HG03432 (cell line): Measurements from ENCODE around the gene GBP3.
"Not testable (repeated sequence)": the region's sequence is repeated elsewhere in the genome, so short reads cannot be mapped to it uniquely, and the experiment has no call there.

Experiments
- ATAC-seq: cut with Tn5 transposase; IDR thresholded peaks from one replicate; pipeline ENCODE4 v1.9.1; 2021; ENCODE audit warnings: mild to moderate bottlenecking, moderate library complexity; ENCODE audit not compliant: unreplicated experiment

The GBP3 gene

GRCh38 chr1:89041119-89041641 lies 18.5 kb upstream of the GBP3 start:
- ATAC-seq, result peak; percentile 97

GRCh38 chr1:89040315-89040626 lies 17.6 kb upstream of the GBP3 start:
- ATAC-seq, result no peak

DNA sequence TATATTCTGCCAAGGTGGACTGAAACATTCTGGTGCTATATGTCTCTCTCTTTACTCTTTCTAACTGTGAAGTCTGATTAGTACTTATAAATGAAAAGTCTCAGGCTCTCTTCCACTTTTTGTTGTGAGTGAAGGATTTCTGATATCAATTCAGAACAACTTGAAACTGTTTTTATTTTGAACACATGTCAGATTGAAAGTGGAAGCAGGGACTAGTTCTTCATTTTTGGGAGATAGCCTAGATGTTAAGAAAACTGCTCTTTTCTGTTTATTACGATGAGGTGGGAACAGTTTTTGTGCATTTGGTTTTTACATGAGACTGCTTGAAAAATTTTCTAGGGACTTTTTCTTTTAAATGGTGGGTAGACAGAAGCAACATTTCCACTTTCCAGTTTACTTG lies 14.5 kb upstream of the GBP3 start:
- ATAC-seq, result no peak

DNA sequence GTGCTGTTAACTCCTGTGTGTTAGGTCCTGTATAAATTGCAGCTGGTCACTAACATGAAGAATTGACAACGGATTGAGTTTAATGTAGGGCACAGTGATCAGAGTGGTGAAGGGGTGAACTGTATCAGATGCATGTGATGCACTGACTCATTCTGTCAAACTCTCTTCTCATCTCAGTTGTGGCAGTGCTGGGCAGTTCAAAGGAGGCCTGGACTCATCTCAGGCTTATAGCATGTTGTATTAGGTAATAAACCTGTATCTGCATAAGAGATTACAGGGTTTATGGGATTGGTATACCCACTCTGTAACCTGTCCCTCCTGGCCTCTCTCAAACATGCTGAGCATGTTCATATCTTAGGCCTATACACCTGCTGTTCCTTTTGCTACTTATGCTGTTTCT lies 12.4 kb upstream of the GBP3 start:
- no peak for ATAC-seq

- not testable (repeated sequence) for ATAC-seq
These were observed 11.3 kb upstream of the GBP3 start for GRCh38 chr1:89034004-89034403.

DNA sequence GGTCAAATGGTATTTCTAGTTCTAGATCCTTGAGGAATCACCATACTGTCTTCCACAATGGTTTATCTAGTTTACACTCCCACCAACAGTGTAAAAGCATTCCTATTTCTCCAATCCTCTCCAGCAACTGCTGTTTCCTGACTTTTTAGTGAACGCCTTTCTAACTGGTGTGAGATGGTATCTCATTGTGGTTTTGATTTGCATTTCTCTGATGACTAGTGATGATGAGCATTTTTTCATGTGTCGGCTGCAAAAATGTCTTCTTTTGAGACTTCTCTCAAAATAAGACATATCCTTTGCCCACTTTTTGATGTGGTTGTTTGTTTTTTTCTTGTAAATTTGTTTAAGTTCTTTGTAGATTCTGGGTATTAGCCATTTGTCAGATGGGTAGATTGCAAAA lies 6.4 kb upstream of the GBP3 start:
- ATAC-seq, result not testable (repeated sequence)

DNA sequence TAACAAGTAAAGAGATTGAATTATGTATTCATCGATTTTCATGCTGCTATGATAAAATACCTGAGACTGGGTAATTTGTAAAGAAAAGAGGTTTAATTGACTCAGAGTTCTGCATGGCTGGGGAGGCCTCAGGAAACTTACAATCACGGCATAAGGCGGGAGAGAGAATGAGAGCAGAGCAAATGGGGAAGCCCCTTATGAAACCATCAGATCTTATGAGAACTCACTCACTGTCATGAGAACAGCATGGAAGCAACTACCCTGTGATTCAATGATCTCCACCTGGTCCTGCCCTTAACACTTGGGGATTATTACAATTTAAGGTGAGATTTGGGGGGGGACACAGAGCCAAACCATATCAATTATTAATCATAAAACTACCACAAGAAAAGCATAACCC lies 3.3 kb upstream of the GBP3 start:
- no peak for ATAC-seq

DNA sequence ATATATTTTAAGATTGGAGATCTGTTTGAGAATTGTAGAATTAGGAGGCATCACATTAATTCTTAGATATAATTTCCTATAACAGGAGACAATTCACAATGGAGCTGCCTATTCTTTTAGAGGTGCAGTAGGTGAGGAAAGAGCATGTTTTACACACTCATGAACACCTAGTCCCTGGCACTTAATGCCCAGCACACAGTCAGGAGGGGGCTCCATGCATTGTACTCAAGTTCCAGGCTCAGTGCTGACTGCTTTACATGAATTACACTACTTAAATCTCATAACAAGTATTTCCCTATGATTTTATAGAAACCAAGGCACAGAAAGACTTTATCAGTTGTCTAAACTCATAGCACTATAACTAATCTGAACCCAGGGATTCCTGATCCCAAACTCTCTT lies 360 bp upstream of the GBP3 start:
- ATAC-seq, result peak; percentile 19

DNA sequence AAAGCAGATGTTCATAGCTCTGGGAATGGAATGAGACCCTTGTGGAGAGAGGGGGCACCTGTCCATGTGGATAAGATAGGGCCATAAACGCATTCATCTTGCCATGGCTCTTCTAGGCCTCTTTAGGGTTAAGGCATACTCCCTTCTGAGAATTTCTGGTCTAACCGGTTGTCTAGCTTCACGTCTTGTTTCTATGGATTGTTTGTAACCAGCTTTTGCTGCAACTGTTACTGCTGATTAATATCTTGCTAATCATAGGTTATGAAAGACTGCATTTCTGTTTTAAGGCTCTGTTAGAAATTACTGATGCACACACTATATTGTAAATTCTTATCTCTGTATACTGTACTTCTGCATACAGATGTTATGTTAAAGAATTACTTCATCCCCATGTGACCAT lies 4.3 kb downstream of the GBP3 start:
- not testable (repeated sequence) for ATAC-seq

DNA sequence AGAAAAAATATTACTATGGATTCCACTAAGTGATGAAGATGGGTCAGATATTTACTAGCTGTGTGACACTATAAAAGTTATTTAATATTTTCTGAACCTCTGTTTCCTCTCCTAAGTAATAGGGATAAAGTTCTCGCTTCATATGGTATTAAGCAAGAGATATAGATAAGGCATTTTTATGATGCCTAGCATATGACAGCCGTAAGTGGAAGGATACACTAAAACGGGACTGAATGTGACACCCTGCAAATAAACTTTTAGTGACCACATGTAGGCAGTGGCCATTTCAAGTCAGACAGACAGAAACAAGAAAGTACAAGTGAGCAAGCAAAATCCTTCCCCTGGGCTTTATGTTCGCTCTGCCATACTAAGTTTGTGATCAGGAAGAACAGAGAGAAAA lies 14.2 kb downstream of the GBP3 start:
- ATAC-seq, result no peak

DNA sequence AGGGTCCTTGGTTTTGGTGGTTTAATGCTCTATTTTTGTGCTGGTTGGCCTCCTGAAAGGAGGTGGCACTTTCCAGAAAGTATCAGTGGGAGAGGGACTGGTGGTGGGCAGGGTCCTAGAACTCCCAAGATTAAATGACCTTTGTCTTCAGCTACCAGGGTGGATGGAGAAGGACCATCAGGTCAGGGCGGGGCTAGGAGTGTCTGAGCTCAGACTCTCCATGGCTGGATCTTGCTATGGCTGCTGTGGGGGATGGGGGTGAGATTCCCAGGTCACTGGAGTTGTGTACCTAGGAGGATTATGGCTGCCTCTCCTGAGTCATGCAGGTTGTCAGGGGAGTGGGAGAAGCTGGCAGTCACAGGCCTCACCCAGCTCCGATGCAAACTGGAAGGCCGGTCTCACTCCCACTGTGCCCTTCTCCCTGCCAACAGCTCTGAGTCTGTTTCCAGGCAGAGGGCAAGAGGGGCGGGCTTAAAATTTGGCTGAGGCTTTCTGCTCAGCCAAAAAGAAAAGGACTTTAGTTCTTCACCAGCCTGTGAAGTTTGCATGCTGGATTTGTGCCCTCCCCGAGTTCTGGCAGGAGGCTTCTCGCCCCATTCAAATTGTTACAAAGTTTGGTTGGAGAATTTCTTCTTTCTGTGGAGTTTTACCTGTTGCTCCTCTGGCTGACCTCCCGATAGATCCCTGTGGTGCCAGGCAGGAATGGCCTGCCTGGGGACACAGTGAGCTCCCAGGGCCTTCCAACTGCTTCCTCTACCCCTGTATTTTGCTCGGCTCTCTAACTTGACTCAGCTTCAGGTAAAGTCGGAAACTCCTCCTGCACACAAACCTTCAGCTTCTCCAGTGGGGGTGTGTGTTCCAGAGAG lies 17.1 kb downstream of the GBP3 start:
- ATAC-seq, result no peak

DNA sequence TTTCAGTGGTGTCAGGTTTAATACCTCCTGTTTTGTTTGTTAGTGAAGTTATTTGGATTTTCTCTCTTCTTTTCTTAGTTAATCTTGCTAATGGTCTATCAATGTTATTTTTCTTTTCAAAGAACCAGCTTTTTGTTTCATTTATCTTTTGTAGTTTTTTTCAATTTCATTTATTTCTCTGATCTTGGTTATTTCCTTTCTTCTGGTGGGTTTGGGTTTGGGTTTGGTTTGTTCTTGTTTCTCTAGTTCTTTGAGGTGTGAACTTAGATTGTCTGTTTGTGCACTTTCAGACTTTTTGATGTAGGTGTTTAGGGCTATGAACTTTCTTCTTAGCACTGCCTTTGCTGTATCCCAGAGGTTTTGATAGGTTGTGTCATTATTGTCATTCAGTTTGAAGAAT lies 20.5 kb downstream of the GBP3 start:
- ATAC-seq, result not testable (repeated sequence)

DNA sequence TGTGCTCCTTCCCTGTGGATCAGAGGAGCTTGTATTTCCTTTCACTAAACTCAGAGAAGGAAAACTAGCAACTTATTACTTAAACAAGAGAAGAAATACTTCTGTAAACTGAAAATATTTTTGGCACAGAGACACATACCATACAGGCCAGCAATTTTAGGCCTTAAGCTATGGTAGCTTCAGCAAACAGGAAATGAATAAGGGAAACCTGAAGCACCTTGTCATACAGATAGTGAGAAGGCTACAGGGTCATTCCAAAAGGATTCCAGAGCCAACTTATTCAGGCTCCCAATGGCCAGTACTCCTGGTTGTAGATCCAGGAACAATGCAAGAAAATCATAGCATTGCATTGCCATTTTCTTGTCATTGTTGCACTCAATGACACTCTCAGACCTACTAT lies 21.2 kb downstream of the GBP3 start:
- no peak for ATAC-seq

DNA sequence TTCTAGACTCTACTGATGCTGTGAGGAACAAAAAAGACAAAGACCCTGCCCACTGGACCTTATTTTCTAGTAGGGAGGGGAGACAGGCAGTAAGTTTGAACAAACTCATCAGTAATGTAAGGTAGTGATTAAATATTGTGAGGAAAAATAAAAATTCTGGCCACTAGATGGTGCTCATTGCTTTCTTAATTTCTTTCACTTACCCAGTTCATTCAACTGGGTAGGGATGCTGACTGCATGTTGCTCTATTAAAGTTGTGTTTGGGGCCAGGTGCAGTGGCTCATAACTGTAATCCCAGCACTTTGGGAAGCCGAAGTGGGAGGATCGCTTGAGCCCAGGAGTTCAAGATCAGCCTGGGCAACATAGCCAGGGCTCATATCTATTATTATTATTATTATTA lies 23.9 kb downstream of the GBP3 start:
- ATAC-seq, result peak; percentile 91

- ATAC-seq, result no peak
These were observed 32.2 kb downstream of the GBP3 start for GRCh38 chr1:88990426-88990825.

GRCh38 chr1:88985692-88986091 lies 37.0 kb downstream of the GBP3 start:
- no peak for ATAC-seq

DNA sequence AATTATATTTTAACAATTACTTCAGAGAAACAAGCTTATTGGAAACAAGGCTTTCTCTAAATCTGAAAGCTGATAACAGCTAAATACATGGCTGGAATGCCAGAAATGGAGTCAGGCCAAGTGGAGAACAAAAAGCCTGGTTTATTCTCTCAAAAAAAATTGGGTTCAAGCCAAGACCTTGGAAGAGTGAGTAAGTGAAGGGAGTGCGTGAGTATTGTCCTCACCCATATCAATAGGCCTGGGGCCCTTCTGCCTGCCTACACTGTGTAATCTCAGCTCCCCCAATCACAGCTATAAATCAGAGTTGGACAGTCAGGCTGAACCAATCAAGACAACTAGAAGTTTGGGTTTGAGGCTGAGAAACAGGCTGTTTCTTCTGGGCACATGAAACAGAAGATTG lies 37.6 kb downstream of the GBP3 start:
- ATAC-seq, result no peak

- ATAC-seq, result no peak
These were observed 38.1 kb downstream of the GBP3 start for GRCh38 chr1:88984569-88984968.

- ATAC-seq, result peak; percentile 44
These were observed 38.7 kb downstream of the GBP3 start for GRCh38 chr1:88983791-88984559.

DNA sequence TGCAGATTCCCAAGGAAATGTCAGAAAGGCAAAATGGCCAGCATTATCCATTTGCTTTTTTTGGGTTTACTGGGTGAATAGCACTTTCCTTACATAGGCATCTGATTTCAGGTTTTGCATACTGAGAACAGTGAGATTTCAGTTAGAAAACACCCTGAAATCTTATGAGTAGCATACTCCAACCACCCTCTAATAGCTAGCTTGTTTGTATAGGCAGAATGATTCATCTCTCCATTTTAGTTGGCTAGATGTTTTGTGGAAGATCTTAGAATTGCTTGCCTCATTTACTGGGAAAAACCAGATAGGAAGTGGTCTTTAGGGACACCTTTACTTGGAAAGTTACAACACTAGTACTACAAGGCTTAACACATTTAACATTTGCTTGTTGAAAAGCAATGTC lies 40.6 kb downstream of the GBP3 start:
- no peak for ATAC-seq

GRCh38 chr1:88981506-88981905 lies 41.2 kb downstream of the GBP3 start:
- ATAC-seq, result not testable (repeated sequence)

GRCh38 chr1:88980870-88981269 lies 41.8 kb downstream of the GBP3 start:
- ATAC-seq, result no peak
